ENCODE results near the gene TCF23. TPM values are rescaled to one million over a fixed set of nuclear protein-coding genes. Genes with fewer than 3 reads are reported as not detected.

The TCF23 gene
- total RNA-seq, 1 experiment from 2014 or later = 0.13 TPM

GRCh38 chr2:27130396-27130795, 18.4 kb upstream of the TCF23 start (continued):
- TF ChIP-seq, protein P1, sequence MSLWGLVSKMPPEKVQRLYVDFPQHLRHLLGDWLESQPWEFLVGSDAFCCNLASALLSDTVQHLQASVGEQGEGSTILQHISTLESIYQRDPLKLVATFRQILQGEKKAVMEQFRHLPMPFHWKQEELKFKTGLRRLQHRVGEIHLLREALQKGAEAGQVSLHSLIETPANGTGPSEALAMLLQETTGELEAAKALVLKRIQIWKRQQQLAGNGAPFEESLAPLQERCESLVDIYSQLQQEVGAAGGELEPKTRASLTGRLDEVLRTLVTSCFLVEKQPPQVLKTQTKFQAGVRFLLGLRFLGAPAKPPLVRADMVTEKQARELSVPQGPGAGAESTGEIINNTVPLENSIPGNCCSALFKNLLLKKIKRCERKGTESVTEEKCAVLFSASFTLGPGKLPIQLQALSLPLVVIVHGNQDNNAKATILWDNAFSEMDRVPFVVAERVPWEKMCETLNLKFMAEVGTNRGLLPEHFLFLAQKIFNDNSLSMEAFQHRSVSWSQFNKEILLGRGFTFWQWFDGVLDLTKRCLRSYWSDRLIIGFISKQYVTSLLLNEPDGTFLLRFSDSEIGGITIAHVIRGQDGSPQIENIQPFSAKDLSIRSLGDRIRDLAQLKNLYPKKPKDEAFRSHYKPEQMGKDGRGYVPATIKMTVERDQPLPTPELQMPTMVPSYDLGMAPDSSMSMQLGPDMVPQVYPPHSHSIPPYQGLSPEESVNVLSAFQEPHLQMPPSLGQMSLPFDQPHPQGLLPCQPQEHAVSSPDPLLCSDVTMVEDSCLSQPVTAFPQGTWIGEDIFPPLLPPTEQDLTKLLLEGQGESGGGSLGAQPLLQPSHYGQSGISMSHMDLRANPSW (CRISPR knock-in tag; conservative IDR thresholded peaks at IDR 0.05; ENCODE audit: low read depth) = no peak
- TF ChIP-seq ZNF512 (CRISPR knock-in tag; IDR thresholded peaks at IDR 0.05; ENCODE audit: borderline replicate concordance) (no peak), SMAD3 (CRISPR knock-in tag; IDR thresholded peaks at IDR 0.05; ENCODE audit: borderline replicate concordance) (no peak), ATF3 (CRISPR knock-in tag; conservative IDR thresholded peaks at IDR 0.05) (no peak), ZSCAN18 (CRISPR knock-in tag; IDR thresholded peaks at IDR 0.05) (no peak), E2F1 (CRISPR knock-in tag; IDR thresholded peaks at IDR 0.05) (no peak), MXD4 (CRISPR knock-in tag; IDR thresholded peaks at IDR 0.05; ENCODE audit: borderline replicate concordance) (no peak)

DNA sequence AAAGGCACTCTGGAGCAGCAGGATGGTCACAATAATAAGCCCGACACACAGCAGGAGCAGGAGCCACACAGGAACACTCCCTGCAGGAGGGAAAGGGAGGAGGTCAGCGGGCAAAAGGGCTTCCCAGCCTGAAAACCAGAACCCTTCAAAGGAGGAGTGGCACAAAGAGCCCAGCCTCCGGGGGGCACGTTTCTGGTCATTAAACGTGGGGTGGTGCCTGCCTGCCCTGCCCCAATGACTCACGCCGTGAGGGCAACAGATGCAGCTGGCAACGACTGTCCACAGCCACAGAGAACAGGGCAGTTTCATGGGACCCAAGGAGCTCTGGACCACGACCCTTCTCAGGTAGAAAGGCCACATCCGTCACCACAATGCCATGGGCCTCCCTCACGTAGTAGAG, 17.4 kb upstream of the TCF23 start:
- TF ChIP-seq TCF7 (CRISPR knock-in tag; IDR thresholded peaks at IDR 0.05; ENCODE audit: low read depth) = no peak
- no peak for TF ChIP-seq SMAD3 (CRISPR knock-in tag; IDR thresholded peaks at IDR 0.05; ENCODE audit: borderline replicate concordance)
- no peak for TF ChIP-seq OVOL2 (CRISPR knock-in tag; IDR thresholded peaks at IDR 0.05; ENCODE audit: borderline replicate concordance)
- TF ChIP-seq EMX1 (CRISPR knock-in tag; IDR thresholded peaks at IDR 0.05) = no peak
- no peak for TF ChIP-seq SMAD4 (CRISPR knock-in tag; IDR thresholded peaks at IDR 0.05)
- no peak for TF ChIP-seq ZNF671 (CRISPR knock-in tag; IDR thresholded peaks at IDR 0.05)
- no peak for TF ChIP-seq ZNF219 (CRISPR knock-in tag; IDR thresholded peaks at IDR 0.05; ENCODE audit: borderline replicate concordance)
- TF ChIP-seq, protein P2, sequence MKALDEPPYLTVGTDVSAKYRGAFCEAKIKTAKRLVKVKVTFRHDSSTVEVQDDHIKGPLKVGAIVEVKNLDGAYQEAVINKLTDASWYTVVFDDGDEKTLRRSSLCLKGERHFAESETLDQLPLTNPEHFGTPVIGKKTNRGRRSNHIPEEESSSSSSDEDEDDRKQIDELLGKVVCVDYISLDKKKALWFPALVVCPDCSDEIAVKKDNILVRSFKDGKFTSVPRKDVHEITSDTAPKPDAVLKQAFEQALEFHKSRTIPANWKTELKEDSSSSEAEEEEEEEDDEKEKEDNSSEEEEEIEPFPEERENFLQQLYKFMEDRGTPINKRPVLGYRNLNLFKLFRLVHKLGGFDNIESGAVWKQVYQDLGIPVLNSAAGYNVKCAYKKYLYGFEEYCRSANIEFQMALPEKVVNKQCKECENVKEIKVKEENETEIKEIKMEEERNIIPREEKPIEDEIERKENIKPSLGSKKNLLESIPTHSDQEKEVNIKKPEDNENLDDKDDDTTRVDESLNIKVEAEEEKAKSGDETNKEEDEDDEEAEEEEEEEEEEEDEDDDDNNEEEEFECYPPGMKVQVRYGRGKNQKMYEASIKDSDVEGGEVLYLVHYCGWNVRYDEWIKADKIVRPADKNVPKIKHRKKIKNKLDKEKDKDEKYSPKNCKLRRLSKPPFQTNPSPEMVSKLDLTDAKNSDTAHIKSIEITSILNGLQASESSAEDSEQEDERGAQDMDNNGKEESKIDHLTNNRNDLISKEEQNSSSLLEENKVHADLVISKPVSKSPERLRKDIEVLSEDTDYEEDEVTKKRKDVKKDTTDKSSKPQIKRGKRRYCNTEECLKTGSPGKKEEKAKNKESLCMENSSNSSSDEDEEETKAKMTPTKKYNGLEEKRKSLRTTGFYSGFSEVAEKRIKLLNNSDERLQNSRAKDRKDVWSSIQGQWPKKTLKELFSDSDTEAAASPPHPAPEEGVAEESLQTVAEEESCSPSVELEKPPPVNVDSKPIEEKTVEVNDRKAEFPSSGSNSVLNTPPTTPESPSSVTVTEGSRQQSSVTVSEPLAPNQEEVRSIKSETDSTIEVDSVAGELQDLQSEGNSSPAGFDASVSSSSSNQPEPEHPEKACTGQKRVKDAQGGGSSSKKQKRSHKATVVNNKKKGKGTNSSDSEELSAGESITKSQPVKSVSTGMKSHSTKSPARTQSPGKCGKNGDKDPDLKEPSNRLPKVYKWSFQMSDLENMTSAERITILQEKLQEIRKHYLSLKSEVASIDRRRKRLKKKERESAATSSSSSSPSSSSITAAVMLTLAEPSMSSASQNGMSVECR (CRISPR knock-in tag; IDR thresholded peaks at IDR 0.05; ENCODE audit: borderline replicate concordance) = no peak
- TF ChIP-seq GABPB1 (CRISPR knock-in tag; IDR thresholded peaks at IDR 0.05) = no peak
- no peak for TF ChIP-seq CREM (CRISPR knock-in tag; IDR thresholded peaks at IDR 0.05)
- TF ChIP-seq FOXP4 (CRISPR knock-in tag; IDR thresholded peaks at IDR 0.05) = no peak
- DNase-seq (ENCODE audit: low spot score) (no peak), ATAC-seq (no peak)
- H3K9me3 Mint-ChIP-seq = no peaks in the 10 kb centered on the region
- ChIA-PET CTCF (interaction anchor here (0.8 to 1.2 kb wide), 2 partner anchors 39 to 44 kb away, joined by 3 read pairs; partner anchors contain the start of gene KHK), POLR2A (no interaction called here)
- H3K4me1 Mint-ChIP-seq = peaks cover 14% of the 10 kb centered on the region
- H3K27me3 Mint-ChIP-seq (ENCODE audit: low read depth) = no peaks in the 10 kb centered on the region; the same call in 1 of the 2 replicates
- H3K4me3 Mint-ChIP-seq = no peak overlapping the region
- no peak overlapping the region for H3K27ac Mint-ChIP-seq
- peaks cover 21% of the 10 kb centered on the region for H3K36me3 Mint-ChIP-seq
